Mesendoderm (in vitro differentiated cells): ENCODE measurements around the gene DIAPH2.

Experiments
- DNase-seq: peaks from one replicate; pipeline ENCODE4 v3.0.0; 2013
- H2AK5ac ChIP-seq: 2 replicates; pipeline ENCODE4 v1.6.1; 2013; ENCODE audit warnings: low read length, inconsistent platforms
- H2BK120ac ChIP-seq: 2 replicates; pipeline ENCODE4 v1.6.1; 2013; ENCODE audit warnings: low read depth, mild to moderate bottlenecking, low read length, moderate library complexity, mixed read lengths
- H2BK15ac ChIP-seq: replicated peaks from 2 replicates; pipeline ENCODE4 v1.6.1; 2013; ENCODE audit warnings: low read depth, mild to moderate bottlenecking, moderate library complexity
- H2BK5ac ChIP-seq: 2 replicates; pipeline ENCODE4 v1.6.1; 2013; ENCODE audit warnings: low read length, inconsistent platforms
- H3K18ac ChIP-seq: 2 replicates; pipeline ENCODE4 v1.6.1; 2013; ENCODE audit warnings: mild to moderate bottlenecking, low read length, mixed read lengths
- H3K23ac ChIP-seq: one replicate; pipeline ENCODE4 v1.6.1; 2013; ENCODE audit warnings: low read length
- H3K27ac ChIP-seq: 2 replicates; pipeline ENCODE4 v1.5.1; 2013; ENCODE audit warnings: low read depth, mild to moderate bottlenecking, inconsistent platforms, low read length, moderate library complexity
- H3K27me3 ChIP-seq: 2 replicates; pipeline ENCODE4 v1.6.1; 2013; ENCODE audit warnings: low read length, control low read depth, mild to moderate bottlenecking, inconsistent platforms; ENCODE audit not compliant: insufficient read depth, poor library complexity
- H3K36me3 ChIP-seq: 2 replicates; pipeline ENCODE4 v1.6.1; 2013; ENCODE audit warnings: low read length, inconsistent platforms; ENCODE audit not compliant: control insufficient read depth, insufficient read depth
- H3K4ac ChIP-seq: one replicate; pipeline ENCODE4 v1.6.1; 2013; ENCODE audit warnings: low read depth, mild to moderate bottlenecking, low read length, moderate library complexity
- H3K4me1 ChIP-seq: 2 replicates; pipeline ENCODE4 v1.6.1; 2013; ENCODE audit warnings: low read depth, low read length, inconsistent platforms; ENCODE audit not compliant: control insufficient read depth
- H3K4me2 ChIP-seq: 2 replicates; pipeline ENCODE4 v1.6.1; 2013; ENCODE audit warnings: low read length
- H3K4me3 ChIP-seq: 2 replicates; pipeline ENCODE4 v1.5.1; 2013; ENCODE audit warnings: mild to moderate bottlenecking, low read length
- H3K56ac ChIP-seq: one replicate; pipeline ENCODE4 v1.6.1; 2013; ENCODE audit warnings: low read length
- H3K79me1 ChIP-seq: 2 replicates; pipeline ENCODE4 v1.6.1; 2013; ENCODE audit warnings: low read length, inconsistent platforms
- H3K79me2 ChIP-seq: 2 replicates; pipeline ENCODE4 v1.6.1; 2013; ENCODE audit warnings: mild to moderate bottlenecking, low read length; ENCODE audit not compliant: control insufficient read depth, insufficient read depth
- H3K9ac ChIP-seq: 2 replicates; pipeline ENCODE4 v1.6.1; 2013; ENCODE audit warnings: low read length, inconsistent platforms
- H4K5ac ChIP-seq: one replicate; pipeline ENCODE4 v1.6.1; 2013; ENCODE audit warnings: low read length
- H4K8ac ChIP-seq: one replicate; pipeline ENCODE4 v1.6.1; 2013; ENCODE audit warnings: low read depth, mild to moderate bottlenecking, control low read depth, low read length, moderate library complexity
- WGBS: extraction: QIAGEN DNeasy Blood & Tissue Kit; methylation state at CpG from one replicate; pipeline ENCODE4 v1.1.7; 2013; ENCODE audit warnings: low lambda C conversion rate, missing lambda C conversion rate; ENCODE audit not compliant: insufficient coverage; ENCODE audit errors: extremely low coverage; 5-methylcytosine and 5-hydroxymethylcytosine counted together

Gene DIAPH2

GRCh38 chrX:97328853-97329390, 644.3 kb downstream of the DIAPH2 start:
- Histone ChIP-seq H3K23ac (no peak overlapping the region), H3K9ac (no peak overlapping the region), H3K4me2 (no peak overlapping the region), H2BK15ac (no peak overlapping the region), H4K8ac (no peak overlapping the region), H3K4ac (no peak overlapping the region), H3K79me1 (no peaks in the 10 kb centered on the region), H3K27me3 (no peaks in the 10 kb centered on the region), H3K36me3 (no peaks in the 10 kb centered on the region), H3K4me3 (no peak overlapping the region), H2BK5ac (no peak overlapping the region), H3K27ac (no peak overlapping the region), H3K4me1 (no peaks in the 10 kb centered on the region), H3K56ac (no peak overlapping the region), H3K18ac (no peak overlapping the region), H2AK5ac (no peak overlapping the region), H4K5ac (no peak overlapping the region), H3K79me2 (no peaks in the 10 kb centered on the region), H2BK120ac (no peak overlapping the region)
- WGBS: no CpG with 5 or more reads among the region's 1 CpG
- no peak for DNase-seq

GRCh38 chrX:97330151-97330550, 645.5 kb downstream of the DIAPH2 start:
- WGBS: no CpG with 5 or more reads among the region's 1 CpG
- Histone ChIP-seq H3K79me2 (no peaks in the 10 kb centered on the region), H3K36me3 (no peaks in the 10 kb centered on the region), H2BK5ac (no peak overlapping the region), H3K18ac (no peak overlapping the region), H2BK15ac (no peak overlapping the region), H3K4me3 (no peak overlapping the region), H2AK5ac (no peak overlapping the region), H3K79me1 (no peaks in the 10 kb centered on the region), H3K4me1 (no peaks in the 10 kb centered on the region), H3K9ac (no peak overlapping the region), H3K4ac (no peak overlapping the region), H3K4me2 (no peak overlapping the region), H4K8ac (no peak overlapping the region), H2BK120ac (no peak overlapping the region), H3K27ac (no peak overlapping the region), H3K56ac (no peak overlapping the region), H4K5ac (no peak overlapping the region), H3K27me3 (no peaks in the 10 kb centered on the region), H3K23ac (no peak overlapping the region)
- no peak for DNase-seq

DNA sequence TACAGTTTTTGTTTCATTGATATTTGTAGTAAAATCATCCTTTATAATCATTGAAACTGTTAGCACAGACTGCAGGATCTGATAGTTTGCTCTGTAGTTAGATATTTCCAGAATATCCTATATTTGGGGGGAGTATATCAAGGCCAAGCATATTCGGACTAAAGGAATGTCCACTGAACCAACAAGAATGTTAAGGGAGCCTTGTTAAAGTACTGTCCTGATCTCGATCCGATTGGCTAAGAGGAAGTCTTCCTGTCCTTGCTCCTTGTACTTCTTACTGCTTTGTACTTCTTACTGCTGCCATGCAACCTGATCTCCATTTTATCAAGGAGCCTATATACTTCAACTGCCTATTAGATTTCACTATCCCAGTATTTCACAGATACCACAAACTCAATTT, 648.3 kb downstream of the DIAPH2 start:
- no CpG with 5 or more reads among the region's 3 CpGs for WGBS
- Histone ChIP-seq H3K9ac (no peak overlapping the region), H3K18ac (no peak overlapping the region), H3K4me2 (no peak overlapping the region), H4K8ac (no peak overlapping the region), H3K23ac (no peak overlapping the region), H4K5ac (no peak overlapping the region), H3K27me3 (no peaks in the 10 kb centered on the region), H3K4ac (no peak overlapping the region), H2BK120ac (no peak overlapping the region), H2BK15ac (no peak overlapping the region), H3K4me1 (no peaks in the 10 kb centered on the region), H3K56ac (no peak overlapping the region), H2AK5ac (no peak overlapping the region), H3K79me2 (no peaks in the 10 kb centered on the region), H3K79me1 (no peaks in the 10 kb centered on the region), H3K27ac (no peak overlapping the region), H3K36me3 (no peaks in the 10 kb centered on the region), H2BK5ac (no peak overlapping the region), H3K4me3 (no peak overlapping the region)
- DNase-seq: no peak

DNA sequence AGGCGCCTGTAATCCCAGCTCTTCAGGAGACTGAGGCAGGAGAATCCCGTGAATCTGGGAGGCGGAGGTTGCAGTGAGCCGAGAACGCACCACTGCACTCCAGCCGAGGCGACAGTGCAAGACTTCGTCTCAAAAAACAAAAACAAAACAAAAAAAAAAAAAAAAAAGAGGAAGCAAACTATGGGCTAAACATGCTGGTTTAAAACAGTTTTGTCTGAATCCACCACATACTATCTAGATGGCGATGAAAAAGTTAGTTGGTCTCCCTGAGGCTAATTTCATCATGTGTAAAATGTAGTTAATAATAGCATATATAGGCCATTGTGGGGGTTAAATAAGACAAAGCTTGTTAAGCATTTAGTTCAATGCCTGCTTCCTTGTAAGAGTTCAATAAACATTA, 650.2 kb downstream of the DIAPH2 start:
- no peak overlapping the region for H4K5ac ChIP-seq
- H4K8ac ChIP-seq: no peak overlapping the region
- no CpG with 5 or more reads among the region's 9 CpGs for WGBS
- no peaks in the 10 kb centered on the region for H3K36me3 ChIP-seq
- H3K27ac ChIP-seq: no peak overlapping the region
- no peak overlapping the region for H3K4me3 ChIP-seq
- H2AK5ac ChIP-seq: no peak overlapping the region
- H3K56ac ChIP-seq: no peak overlapping the region
- no peak overlapping the region for H2BK5ac ChIP-seq
- no peak for DNase-seq
- H3K4me2 ChIP-seq: no peak overlapping the region
- no peaks in the 10 kb centered on the region for H3K79me2 ChIP-seq
- no peak overlapping the region for H3K9ac ChIP-seq
- no peaks in the 10 kb centered on the region for H3K27me3 ChIP-seq
- H3K4ac ChIP-seq: no peak overlapping the region
- no peak overlapping the region for H2BK120ac ChIP-seq
- no peaks in the 10 kb centered on the region for H3K4me1 ChIP-seq
- H3K18ac ChIP-seq: no peak overlapping the region
- no peak overlapping the region for H2BK15ac ChIP-seq
- no peaks in the 10 kb centered on the region for H3K79me1 ChIP-seq
- no peak overlapping the region for H3K23ac ChIP-seq

GRCh38 chrX:97344724-97345123, 660.1 kb downstream of the DIAPH2 start:
- H3K79me2 ChIP-seq: no peaks in the 10 kb centered on the region
- H3K4me2 ChIP-seq: no peak overlapping the region
- peak; percentile 57 for DNase-seq
- H3K79me1 ChIP-seq: no peaks in the 10 kb centered on the region
- H3K4me1 ChIP-seq: no peaks in the 10 kb centered on the region
- H4K5ac ChIP-seq: no peak overlapping the region
- no peak overlapping the region for H3K9ac ChIP-seq
- H2BK5ac ChIP-seq: no peak overlapping the region
- no peak overlapping the region for H3K18ac ChIP-seq
- H3K4ac ChIP-seq: no peak overlapping the region
- no peaks in the 10 kb centered on the region for H3K27me3 ChIP-seq
- H3K56ac ChIP-seq: no peak overlapping the region
- H3K36me3 ChIP-seq: no peaks in the 10 kb centered on the region
- no peak overlapping the region for H2BK15ac ChIP-seq
- no peak overlapping the region for H3K4me3 ChIP-seq
- H4K8ac ChIP-seq: no peak overlapping the region
- H3K23ac ChIP-seq: no peak overlapping the region
- no peak overlapping the region for H2AK5ac ChIP-seq
- no CpG with 5 or more reads among the region's 2 CpGs for WGBS
- H2BK120ac ChIP-seq: no peak overlapping the region
- no peak overlapping the region for H3K27ac ChIP-seq

DNA sequence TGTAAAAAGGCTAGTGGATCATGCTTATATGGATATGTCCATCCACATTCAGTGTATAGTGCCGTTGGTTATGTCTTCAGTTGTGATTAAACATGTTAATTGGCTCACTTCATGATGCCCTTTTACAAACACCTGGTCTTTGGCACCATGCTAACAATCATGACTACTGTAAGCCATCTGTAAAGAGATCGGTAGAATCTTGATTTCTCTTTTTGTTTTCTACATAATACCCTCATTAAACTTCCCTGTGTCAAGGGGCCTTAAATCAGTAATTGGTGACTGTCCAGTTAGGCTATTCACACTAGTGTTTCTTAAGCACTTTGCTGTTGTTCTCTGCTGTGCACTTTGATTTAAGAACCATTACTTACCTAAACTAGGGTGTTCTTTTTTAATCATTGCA, 674.3 kb downstream of the DIAPH2 start:
- no peak overlapping the region for H4K5ac ChIP-seq
- no peaks in the 10 kb centered on the region for H3K27me3 ChIP-seq
- WGBS: no CpG with 5 or more reads among the region's 2 CpGs
- H2BK120ac ChIP-seq: no peak overlapping the region
- no peak for DNase-seq
- H3K4me2 ChIP-seq: no peak overlapping the region
- H3K9ac ChIP-seq: no peak overlapping the region
- H3K79me2 ChIP-seq: no peaks in the 10 kb centered on the region
- H3K27ac ChIP-seq: no peak overlapping the region
- no peak overlapping the region for H3K4me3 ChIP-seq
- no peak overlapping the region for H3K4ac ChIP-seq
- H2AK5ac ChIP-seq: no peak overlapping the region
- H3K56ac ChIP-seq: no peak overlapping the region
- H3K18ac ChIP-seq: no peak overlapping the region
- H3K36me3 ChIP-seq: no peaks in the 10 kb centered on the region
- no peak overlapping the region for H3K23ac ChIP-seq
- no peak overlapping the region for H2BK15ac ChIP-seq
- no peaks in the 10 kb centered on the region for H3K79me1 ChIP-seq
- H3K4me1 ChIP-seq: no peaks in the 10 kb centered on the region
- no peak overlapping the region for H2BK5ac ChIP-seq
- no peak overlapping the region for H4K8ac ChIP-seq
